IPS-18c (cell line): ENCODE data around the gene ACP3.
"Not testable (repeated sequence)": the region's sequence is repeated elsewhere in the genome, so short reads cannot be mapped to it uniquely, and the experiment has no call there.

ENCODE experiments used
- H3K4me3 ChIP-seq: 2 replicates; pipeline ENCODE4 v1.7.0; 2013; ENCODE audit warnings: low read depth, mild to moderate bottlenecking, low read length, moderate library complexity; ENCODE audit not compliant: insufficient read depth
- H3K9me3 ChIP-seq: one replicate; pipeline ENCODE4 v1.6.1; 2013; ENCODE audit warnings: mild to moderate bottlenecking, low read length, moderate library complexity; ENCODE audit not compliant: control insufficient read depth, insufficient read depth

The ACP3 gene

GRCh38 chr3:132317229-132317948, at the start of gene ACP3:
Gene ACP3 (plus strand): TSS chr3:132317407. CDS start chr3:132317457, 50 bp downstream.
- H3K9me3 ChIP-seq, result no peaks in the 10 kb centered on the region
- H3K4me3 ChIP-seq, result no peak within 1 kb of the TSS

- Histone ChIP-seq H3K4me3 (no peak overlapping the region), H3K9me3 (peaks cover 2% of the 10 kb centered on the region)
Observed at GRCh38 chr3:132268956-132269355, 48.3 kb upstream of the ACP3 start.

- Histone ChIP-seq H3K4me3 (no peak overlapping the region), H3K9me3 (peaks cover 10% of the 10 kb centered on the region)
Observed at GRCh38 chr3:132273036-132273435, 44.2 kb upstream of the ACP3 start.

GRCh38 chr3:132276228-132276906, 40.8 kb upstream of the ACP3 start:
- H3K9me3 ChIP-seq, result peaks cover 8% of the 10 kb centered on the region
- H3K4me3 ChIP-seq, result no peak overlapping the region

GRCh38 chr3:132279030-132279429, 38.2 kb upstream of the ACP3 start:
- Histone ChIP-seq H3K4me3 (no peak overlapping the region), H3K9me3 (peaks cover 8% of the 10 kb centered on the region)

- no peak overlapping the region for H3K4me3 ChIP-seq
- peaks cover 4% of the 10 kb centered on the region for H3K9me3 ChIP-seq
Observed at GRCh38 chr3:132283440-132283839, 33.8 kb upstream of the ACP3 start.

- H3K4me3 ChIP-seq, result no peak overlapping the region
- peaks cover 4% of the 10 kb centered on the region for H3K9me3 ChIP-seq
Observed at GRCh38 chr3:132283916-132284405, 33.2 kb upstream of the ACP3 start.

GRCh38 chr3:132284781-132285619, 32.2 kb upstream of the ACP3 start:
- H3K9me3 ChIP-seq, result peaks cover 4% of the 10 kb centered on the region
- H3K4me3 ChIP-seq, result peak overlapping the region; percentile 20; the same call in 1 of the 2 replicates

- H3K4me3 ChIP-seq, result no peak overlapping the region; the same call in 1 of the 2 replicates
- peaks cover 4% of the 10 kb centered on the region for H3K9me3 ChIP-seq
Observed at GRCh38 chr3:132285620-132285945, 31.6 kb upstream of the ACP3 start.

- H3K4me3 ChIP-seq, result no peak overlapping the region
- H3K9me3 ChIP-seq, result peaks cover 4% of the 10 kb centered on the region
Observed at GRCh38 chr3:132286035-132286434, 31.2 kb upstream of the ACP3 start.

GRCh38 chr3:132288357-132288756, 28.9 kb upstream of the ACP3 start:
- Histone ChIP-seq H3K4me3 (no peak overlapping the region), H3K9me3 (peaks cover 4% of the 10 kb centered on the region)

GRCh38 chr3:132289316-132289715, 27.9 kb upstream of the ACP3 start:
- peaks cover 4% of the 10 kb centered on the region for H3K9me3 ChIP-seq
- no peak overlapping the region for H3K4me3 ChIP-seq

GRCh38 chr3:132290833-132291232, 26.4 kb upstream of the ACP3 start:
- peaks cover 8% of the 10 kb centered on the region for H3K9me3 ChIP-seq

GRCh38 chr3:132292042-132292441, 25.2 kb upstream of the ACP3 start:
- H3K4me3 ChIP-seq, result no peak overlapping the region
- H3K9me3 ChIP-seq, result peaks cover 8% of the 10 kb centered on the region

More at GRCh38 chr3:132290833-132291232, 26.4 kb upstream of the ACP3 start:
- H3K4me3 ChIP-seq, result no peak overlapping the region

- Histone ChIP-seq H3K9me3 (peaks cover 5% of the 10 kb centered on the region), H3K4me3 (no peak overlapping the region)
Observed at GRCh38 chr3:132293251-132293650, 24.0 kb upstream of the ACP3 start.

- Histone ChIP-seq H3K9me3 (peaks cover 5% of the 10 kb centered on the region), H3K4me3 (no peak overlapping the region)
Observed at GRCh38 chr3:132294906-132295305, 22.3 kb upstream of the ACP3 start.

- H3K4me3 ChIP-seq, H3K9me3 ChIP-seq: not testable (repeated sequence)
Observed at GRCh38 chr3:132303336-132304201, 13.6 kb upstream of the ACP3 start.
